ENCODE results near the gene GMEB1. TPM values are rescaled to one million over a fixed set of nuclear protein-coding genes. Genes with fewer than 3 reads are reported as not detected.

Gene GMEB1
- total and polyA plus RNA-seq, 10 of the 15 experiments (the other 5 are each of a cell fraction or from before 2014, with no cell fraction given), result 4.9 to 17.6 (median 9.4) TPM

DNA sequence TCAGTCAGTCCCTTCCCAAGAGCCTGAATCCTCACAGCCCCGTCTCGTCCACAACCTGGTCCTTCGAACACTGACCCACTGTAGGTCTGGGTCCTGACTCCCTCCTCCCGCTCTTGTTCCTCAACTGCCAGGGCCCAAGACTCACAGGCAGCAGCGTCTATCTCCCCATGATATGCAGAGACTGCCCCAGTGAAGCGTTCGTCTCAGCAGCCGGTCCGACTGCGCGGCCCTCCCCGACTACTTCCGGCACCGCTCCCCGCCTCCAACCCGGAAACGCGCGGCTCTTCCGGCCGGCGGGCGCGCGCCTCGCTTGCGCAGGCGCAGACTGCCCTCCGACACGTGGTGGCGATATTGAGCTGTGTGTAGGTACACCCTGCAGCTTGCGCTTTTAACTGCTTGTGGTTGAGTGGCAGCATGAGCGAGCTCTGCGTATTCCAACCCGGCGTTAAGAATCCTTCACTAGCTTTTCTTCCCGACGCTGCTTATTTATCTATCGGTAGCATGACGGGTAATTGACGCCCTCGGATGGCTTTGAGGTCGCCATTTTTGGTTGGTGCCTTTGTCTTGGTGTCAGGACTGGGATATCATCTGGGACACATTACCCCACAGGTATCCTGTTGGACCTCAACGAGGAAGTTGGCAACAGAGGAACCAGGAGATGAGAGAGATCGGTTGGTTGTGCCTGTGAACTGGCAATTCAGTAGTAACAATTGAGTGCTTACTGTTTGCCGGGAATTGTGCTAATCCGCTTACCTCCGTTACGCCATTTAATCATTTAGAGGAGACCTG, 25.5 kb upstream of the GMEB1 start, which contains the start of gene TAF12 (continued):
- TF ChIP-seq, protein P1, sequence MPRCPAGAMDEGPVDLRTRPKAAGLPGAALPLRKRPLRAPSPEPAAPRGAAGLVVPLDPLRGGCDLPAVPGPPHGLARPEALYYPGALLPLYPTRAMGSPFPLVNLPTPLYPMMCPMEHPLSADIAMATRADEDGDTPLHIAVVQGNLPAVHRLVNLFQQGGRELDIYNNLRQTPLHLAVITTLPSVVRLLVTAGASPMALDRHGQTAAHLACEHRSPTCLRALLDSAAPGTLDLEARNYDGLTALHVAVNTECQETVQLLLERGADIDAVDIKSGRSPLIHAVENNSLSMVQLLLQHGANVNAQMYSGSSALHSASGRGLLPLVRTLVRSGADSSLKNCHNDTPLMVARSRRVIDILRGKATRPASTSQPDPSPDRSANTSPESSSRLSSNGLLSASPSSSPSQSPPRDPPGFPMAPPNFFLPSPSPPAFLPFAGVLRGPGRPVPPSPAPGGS (IDR thresholded peaks at IDR 0.05; ENCODE audit: borderline replicate concordance, insufficient read depth, low read depth, low read length, poor library complexity, severe bottlenecking), result no peak
- TF ChIP-seq, protein P2, sequence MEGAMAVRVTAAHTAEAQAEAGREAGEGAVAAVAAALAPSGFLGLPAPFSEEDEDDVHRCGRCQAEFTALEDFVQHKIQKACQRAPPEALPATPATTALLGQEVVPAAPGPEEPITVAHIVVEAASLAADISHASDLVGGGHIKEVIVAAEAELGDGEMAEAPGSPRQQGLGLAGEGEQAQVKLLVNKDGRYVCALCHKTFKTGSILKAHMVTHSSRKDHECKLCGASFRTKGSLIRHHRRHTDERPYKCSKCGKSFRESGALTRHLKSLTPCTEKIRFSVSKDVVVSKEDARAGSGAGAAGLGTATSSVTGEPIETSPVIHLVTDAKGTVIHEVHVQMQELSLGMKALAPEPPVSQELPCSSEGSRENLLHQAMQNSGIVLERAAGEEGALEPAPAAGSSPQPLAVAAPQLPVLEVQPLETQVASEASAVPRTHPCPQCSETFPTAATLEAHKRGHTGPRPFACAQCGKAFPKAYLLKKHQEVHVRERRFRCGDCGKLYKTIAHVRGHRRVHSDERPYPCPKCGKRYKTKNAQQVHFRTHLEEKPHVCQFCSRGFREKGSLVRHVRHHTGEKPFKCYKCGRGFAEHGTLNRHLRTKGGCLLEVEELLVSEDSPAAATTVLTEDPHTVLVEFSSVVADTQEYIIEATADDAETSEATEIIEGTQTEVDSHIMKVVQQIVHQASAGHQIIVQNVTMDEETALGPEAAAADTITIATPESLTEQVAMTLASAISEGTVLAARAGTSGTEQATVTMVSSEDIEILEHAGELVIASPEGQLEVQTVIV (IDR thresholded peaks at IDR 0.05; ENCODE audit: borderline replicate concordance, partially characterized antibody), result peak; percentile 93
- TF ChIP-seq SMAD5 (IDR thresholded peaks at IDR 0.05; ENCODE audit: low read depth), result peak; percentile 90
- TF ChIP-seq BACH1 (IDR thresholded peaks at IDR 0.05; ENCODE audit: borderline replicate concordance), result peak; percentile 76
- TF ChIP-seq HDAC6 (IDR thresholded peaks at IDR 0.05; ENCODE audit: unreplicated experiment), result no peak
- no peak for TF ChIP-seq ZNF384 (IDR thresholded peaks at IDR 0.05; ENCODE audit: borderline replicate concordance, low read depth, low read length)
- peak; percentile 60; the same call in 1 of the 2 replicates for TF ChIP-seq CREM (IDR thresholded peaks at IDR 0.05; ENCODE audit: low read depth)
- no peak for TF ChIP-seq JUNB (IDR thresholded peaks at IDR 0.05)
- TF ChIP-seq HCFC1 (IDR thresholded peaks at IDR 0.05; ENCODE audit: low read length), result peak; percentile 67
- TF ChIP-seq SREBF1 (IDR thresholded peaks at IDR 0.05; ENCODE audit: low read length), result no peak
- TF ChIP-seq, protein P3, sequence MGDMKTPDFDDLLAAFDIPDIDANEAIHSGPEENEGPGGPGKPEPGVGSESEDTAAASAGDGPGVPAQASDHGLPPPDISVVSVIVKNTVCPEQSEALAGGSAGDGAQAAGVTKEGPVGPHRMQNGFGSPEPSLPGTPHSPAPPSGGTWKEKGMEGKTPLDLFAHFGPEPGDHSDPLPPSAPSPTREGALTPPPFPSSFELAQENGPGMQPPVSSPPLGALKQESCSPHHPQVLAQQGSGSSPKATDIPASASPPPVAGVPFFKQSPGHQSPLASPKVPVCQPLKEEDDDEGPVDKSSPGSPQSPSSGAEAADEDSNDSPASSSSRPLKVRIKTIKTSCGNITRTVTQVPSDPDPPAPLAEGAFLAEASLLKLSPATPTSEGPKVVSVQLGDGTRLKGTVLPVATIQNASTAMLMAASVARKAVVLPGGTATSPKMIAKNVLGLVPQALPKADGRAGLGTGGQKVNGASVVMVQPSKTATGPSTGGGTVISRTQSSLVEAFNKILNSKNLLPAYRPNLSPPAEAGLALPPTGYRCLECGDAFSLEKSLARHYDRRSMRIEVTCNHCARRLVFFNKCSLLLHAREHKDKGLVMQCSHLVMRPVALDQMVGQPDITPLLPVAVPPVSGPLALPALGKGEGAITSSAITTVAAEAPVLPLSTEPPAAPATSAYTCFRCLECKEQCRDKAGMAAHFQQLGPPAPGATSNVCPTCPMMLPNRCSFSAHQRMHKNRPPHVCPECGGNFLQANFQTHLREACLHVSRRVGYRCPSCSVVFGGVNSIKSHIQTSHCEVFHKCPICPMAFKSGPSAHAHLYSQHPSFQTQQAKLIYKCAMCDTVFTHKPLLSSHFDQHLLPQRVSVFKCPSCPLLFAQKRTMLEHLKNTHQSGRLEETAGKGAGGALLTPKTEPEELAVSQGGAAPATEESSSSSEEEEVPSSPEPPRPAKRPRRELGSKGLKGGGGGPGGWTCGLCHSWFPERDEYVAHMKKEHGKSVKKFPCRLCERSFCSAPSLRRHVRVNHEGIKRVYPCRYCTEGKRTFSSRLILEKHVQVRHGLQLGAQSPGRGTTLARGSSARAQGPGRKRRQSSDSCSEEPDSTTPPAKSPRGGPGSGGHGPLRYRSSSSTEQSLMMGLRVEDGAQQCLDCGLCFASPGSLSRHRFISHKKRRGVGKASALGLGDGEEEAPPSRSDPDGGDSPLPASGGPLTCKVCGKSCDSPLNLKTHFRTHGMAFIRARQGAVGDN (IDR thresholded peaks at IDR 0.05), result peak; percentile 72
- no peak for TF ChIP-seq MYB (IDR thresholded peaks at IDR 0.05; ENCODE audit: borderline replicate concordance, low read depth, low read length)
- no peak for TF ChIP-seq YBX1 (IDR thresholded peaks at IDR 0.05)
- TF ChIP-seq, protein P4, sequence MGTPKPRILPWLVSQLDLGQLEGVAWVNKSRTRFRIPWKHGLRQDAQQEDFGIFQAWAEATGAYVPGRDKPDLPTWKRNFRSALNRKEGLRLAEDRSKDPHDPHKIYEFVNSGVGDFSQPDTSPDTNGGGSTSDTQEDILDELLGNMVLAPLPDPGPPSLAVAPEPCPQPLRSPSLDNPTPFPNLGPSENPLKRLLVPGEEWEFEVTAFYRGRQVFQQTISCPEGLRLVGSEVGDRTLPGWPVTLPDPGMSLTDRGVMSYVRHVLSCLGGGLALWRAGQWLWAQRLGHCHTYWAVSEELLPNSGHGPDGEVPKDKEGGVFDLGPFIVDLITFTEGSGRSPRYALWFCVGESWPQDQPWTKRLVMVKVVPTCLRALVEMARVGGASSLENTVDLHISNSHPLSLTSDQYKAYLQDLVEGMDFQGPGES (IDR thresholded peaks at IDR 0.05), result no peak
- no peak for TF ChIP-seq ZNF24 (IDR thresholded peaks at IDR 0.05)
- no peak for TF ChIP-seq CHD4 (IDR thresholded peaks at IDR 0.05)
- peak; percentile 65; the same call in 1 of the 2 replicates for TF ChIP-seq HDGF (IDR thresholded peaks at IDR 0.05)
- TF ChIP-seq, protein P5, sequence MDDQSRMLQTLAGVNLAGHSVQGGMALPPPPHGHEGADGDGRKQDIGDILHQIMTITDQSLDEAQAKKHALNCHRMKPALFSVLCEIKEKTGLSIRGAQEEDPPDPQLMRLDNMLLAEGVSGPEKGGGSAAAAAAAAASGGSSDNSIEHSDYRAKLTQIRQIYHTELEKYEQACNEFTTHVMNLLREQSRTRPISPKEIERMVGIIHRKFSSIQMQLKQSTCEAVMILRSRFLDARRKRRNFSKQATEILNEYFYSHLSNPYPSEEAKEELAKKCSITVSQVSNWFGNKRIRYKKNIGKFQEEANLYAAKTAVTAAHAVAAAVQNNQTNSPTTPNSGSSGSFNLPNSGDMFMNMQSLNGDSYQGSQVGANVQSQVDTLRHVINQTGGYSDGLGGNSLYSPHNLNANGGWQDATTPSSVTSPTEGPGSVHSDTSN (IDR thresholded peaks at IDR 0.05; ENCODE audit: insufficient replicate concordance, low read depth, low read length), result peak; percentile 69
- peak; percentile 75; the same call in 1 of the 2 replicates for TF ChIP-seq CBFB (IDR thresholded peaks at IDR 0.05; ENCODE audit: low read depth)
- TF ChIP-seq RBBP5 (conservative IDR thresholded peaks at IDR 0.05), result no peak
- TF ChIP-seq IKZF1 (conservative IDR thresholded peaks at IDR 0.05), result peak; percentile 87

All from GM12878 (cell line).